ENCODE data around the gene BCL2. TPM values are rescaled to one million over a fixed set of nuclear protein-coding genes. Genes with fewer than 3 reads are reported as not detected.

Gene BCL2
- total and polyA plus RNA-seq, 9 donors: 13.7 to 43.9 (median 35.7) TPM

DNA sequence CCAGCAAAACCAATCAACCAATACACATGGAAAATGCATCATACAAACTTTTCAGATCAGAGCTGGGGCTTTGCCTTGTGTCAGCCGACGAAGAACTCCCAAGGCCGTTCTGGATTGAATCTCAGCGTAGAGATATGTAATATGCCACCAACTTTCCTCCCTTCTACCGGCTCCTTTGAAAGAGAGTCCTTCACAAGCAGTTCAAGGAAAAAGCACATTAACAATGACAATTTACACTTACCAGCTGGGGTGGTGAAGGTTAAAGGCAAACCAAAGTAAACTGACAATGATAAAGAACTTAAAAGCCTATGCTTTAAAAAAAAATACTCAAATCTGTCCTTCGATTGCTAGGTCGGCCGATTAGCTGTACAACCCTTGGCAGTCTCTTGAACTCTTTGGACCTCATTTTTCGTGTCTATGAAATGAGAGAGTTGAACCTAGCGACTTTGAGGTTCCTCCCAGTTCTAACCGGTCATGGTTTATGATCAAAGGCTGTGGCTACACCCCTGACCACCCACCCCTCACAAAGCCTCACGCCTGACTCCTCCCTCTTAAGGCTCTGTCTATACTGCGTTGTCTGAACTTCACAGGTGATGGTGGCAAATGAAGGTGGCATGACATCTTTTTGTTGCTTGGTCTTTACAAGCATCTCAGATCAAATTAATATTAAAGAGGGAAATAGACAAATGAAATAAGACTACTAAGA, 46.2 kb downstream of the BCL2 start:
- TF ChIP-seq POLR2A (IDR thresholded peaks at IDR 0.05) (no peak), EP300 (IDR thresholded peaks at IDR 0.05) (no peak)
- TF ChIP-seq, protein P1, sequence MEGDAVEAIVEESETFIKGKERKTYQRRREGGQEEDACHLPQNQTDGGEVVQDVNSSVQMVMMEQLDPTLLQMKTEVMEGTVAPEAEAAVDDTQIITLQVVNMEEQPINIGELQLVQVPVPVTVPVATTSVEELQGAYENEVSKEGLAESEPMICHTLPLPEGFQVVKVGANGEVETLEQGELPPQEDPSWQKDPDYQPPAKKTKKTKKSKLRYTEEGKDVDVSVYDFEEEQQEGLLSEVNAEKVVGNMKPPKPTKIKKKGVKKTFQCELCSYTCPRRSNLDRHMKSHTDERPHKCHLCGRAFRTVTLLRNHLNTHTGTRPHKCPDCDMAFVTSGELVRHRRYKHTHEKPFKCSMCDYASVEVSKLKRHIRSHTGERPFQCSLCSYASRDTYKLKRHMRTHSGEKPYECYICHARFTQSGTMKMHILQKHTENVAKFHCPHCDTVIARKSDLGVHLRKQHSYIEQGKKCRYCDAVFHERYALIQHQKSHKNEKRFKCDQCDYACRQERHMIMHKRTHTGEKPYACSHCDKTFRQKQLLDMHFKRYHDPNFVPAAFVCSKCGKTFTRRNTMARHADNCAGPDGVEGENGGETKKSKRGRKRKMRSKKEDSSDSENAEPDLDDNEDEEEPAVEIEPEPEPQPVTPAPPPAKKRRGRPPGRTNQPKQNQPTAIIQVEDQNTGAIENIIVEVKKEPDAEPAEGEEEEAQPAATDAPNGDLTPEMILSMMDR (IDR thresholded peaks at IDR 0.05): no peak
- H3K27me3 ChIP-seq: no peaks in the 10 kb centered on the region
- intact Hi-C loops (cut with DNase I): no loop called here
- no peaks in the 10 kb centered on the region for H3K36me3 ChIP-seq
- 28 to 43% (median 31%) methylated on average over 13 of the region's 13 CpGs for WGBS, 3 donors
- H3K4me3 ChIP-seq: no peak overlapping the region
- H3K9me3 ChIP-seq: no peaks in the 10 kb centered on the region
- DNase-seq: no peak
- H3K4me1 ChIP-seq (ENCODE audit: insufficient read depth): peaks cover 14% of the 10 kb centered on the region
- peak overlapping the region in 1 of 2 donors; percentile 43 for H3K27ac ChIP-seq

- TF ChIP-seq EP300 (IDR thresholded peaks at IDR 0.05): no peak
- TF ChIP-seq POLR2A (IDR thresholded peaks at IDR 0.05): no peak
- TF ChIP-seq, protein P1 (IDR thresholded peaks at IDR 0.05): no peak
- H3K27me3 ChIP-seq: no peaks in the 10 kb centered on the region
- intact Hi-C loops (cut with DNase I): no loop called here
- no peak overlapping the region for H3K4me3 ChIP-seq
- WGBS, 3 donors: 75 to 82% (median 78%) methylated on average over 1 of the region's 1 CpG
- no peaks in the 10 kb centered on the region for H3K9me3 ChIP-seq
- H3K27ac ChIP-seq: peak overlapping the region in 1 of 2 donors; percentile 43
- no peaks in the 10 kb centered on the region for H3K36me3 ChIP-seq
- no peak for DNase-seq
- peaks cover 13% of the 10 kb centered on the region for H3K4me1 ChIP-seq (ENCODE audit: insufficient read depth)
Measured at GRCh38 chr18:63272638-63273037, 46.9 kb downstream of the BCL2 start.

DNA sequence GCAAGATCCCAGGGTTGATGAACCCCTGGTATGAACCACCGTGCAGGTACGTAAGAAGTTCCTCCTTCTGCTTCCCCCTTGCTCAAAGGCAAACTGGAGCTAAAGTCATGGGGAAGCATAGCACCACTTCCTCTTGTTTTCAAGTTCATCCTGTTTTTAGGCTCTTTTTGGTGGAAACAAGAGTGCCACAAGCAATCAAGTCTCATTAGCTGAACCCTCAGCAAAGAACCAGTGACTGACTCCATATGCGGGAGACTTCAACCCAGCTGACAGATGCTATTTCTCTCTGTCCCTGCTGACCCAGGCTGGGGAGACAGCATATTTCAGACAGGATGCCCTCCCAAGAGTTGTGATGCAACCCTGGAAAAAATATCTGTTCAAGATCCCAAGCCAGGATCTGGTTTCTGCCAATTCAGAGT, 47.7 kb downstream of the BCL2 start:
- 68 to 89% (median 88%) methylated on average over 3 of the region's 3 CpGs for WGBS, 3 donors
- intact Hi-C loops (cut with DNase I): no loop called here
- Histone ChIP-seq H3K4me1 (ENCODE audit: insufficient read depth) (peaks cover 14% of the 10 kb centered on the region), H3K4me3 (no peak overlapping the region), H3K9me3 (no peaks in the 10 kb centered on the region), H3K27me3 (no peaks in the 10 kb centered on the region), H3K27ac (no peak overlapping the region), H3K36me3 (no peaks in the 10 kb centered on the region)
- TF ChIP-seq, protein P1 (IDR thresholded peaks at IDR 0.05): no peak
- TF ChIP-seq EP300 (IDR thresholded peaks at IDR 0.05) (no peak), POLR2A (IDR thresholded peaks at IDR 0.05) (no peak)
- DNase-seq: no peak

DNA sequence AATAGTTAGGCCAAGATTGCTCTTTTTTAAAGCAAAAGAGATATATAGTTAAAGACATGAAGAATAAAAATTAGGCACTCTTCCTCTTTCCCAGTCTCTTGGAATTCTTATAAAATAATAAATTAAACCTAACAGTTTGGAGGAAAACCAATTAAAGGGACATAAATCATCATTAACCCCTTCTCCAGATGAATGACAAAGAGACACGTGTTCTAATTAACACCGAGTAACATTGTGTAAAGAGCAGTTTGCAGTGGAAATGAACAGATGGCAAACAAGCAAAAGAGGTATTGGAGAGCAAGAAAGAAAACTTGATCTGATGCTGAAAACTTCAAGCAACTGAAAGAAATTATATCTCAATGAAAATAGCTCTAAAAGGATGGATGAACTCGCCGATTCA, 48.4 kb downstream of the BCL2 start:
- no peaks in the 10 kb centered on the region for H3K9me3 ChIP-seq
- H3K27me3 ChIP-seq: no peaks in the 10 kb centered on the region
- no peak overlapping the region for H3K4me3 ChIP-seq
- 77 to 95% (median 90%) methylated on average over 4 of the region's 4 CpGs for WGBS, 3 donors
- H3K36me3 ChIP-seq: no peaks in the 10 kb centered on the region
- intact Hi-C loops (cut with DNase I): no loop called here
- DNase-seq: no peak
- H3K4me1 ChIP-seq (ENCODE audit: insufficient read depth): peaks cover 16% of the 10 kb centered on the region
- TF ChIP-seq POLR2A (IDR thresholded peaks at IDR 0.05): no peak
- TF ChIP-seq, protein P1 (IDR thresholded peaks at IDR 0.05): no peak
- no peak for TF ChIP-seq EP300 (IDR thresholded peaks at IDR 0.05)
- no peak overlapping the region for H3K27ac ChIP-seq

Measured in ovary (tissue), 9 donors.